ENCODE measurements around the gene CROT.

The CROT gene

DNA sequence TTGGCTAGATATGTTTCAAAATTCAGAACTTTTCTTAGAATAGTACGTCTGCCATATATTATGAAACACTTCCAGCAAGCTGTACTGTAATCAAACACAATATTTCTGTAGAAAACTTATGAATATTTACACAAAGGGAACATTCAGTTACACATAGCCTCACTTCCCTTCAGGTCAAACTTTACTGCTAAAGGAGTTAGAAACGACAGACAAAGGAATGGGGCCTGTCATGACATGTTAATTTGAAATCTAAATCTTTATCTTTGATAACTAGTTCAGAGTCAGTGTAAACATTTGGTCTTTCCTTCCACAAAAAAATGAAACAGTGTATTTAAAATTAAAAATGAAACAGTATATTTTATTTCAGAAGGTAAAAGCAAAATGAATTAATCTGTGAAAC, 1.0 kb upstream of the CROT start:
- no peak for DNase-seq

DNA sequence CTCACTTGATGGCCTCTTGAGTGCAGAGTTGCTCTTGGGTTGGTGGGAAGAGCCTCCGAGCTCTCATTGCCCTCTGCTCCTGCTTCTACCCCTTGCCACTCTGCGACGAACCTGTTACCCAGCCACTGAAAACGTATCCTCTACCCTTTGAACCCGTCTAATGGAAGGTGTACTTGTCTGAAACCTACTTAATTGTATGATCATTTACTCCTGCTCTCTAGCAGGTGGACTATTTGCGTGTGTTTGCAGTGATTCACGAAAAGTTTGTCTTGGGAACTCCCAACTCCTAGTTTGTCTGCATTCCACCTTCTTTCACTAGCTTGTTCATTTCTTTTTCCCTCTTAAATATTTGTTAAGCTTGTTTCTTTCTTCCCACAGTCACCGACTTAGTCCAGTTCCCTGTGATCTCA, 503 bp downstream of the CROT start:
- DNase-seq: no peak

DNA sequence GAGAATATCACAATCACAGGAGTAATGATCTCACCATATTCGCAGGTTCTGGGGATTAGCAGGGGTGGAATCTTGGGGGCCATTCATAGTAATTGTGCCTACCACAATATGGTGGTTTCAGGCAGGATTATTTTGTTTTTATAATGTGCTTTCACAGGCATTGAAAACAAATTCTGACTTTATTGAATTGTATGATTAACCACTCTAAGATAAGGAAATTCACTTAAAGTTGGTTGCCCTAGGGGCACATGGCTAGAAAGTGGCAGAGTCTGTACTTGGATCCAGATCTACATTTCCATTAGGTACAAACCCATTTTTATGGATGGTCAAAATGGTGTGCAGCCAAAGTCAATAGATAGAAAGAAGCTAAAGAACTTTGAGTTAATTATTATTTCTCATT, 1.7 kb downstream of the CROT start:
- DNase-seq: no peak

DNA sequence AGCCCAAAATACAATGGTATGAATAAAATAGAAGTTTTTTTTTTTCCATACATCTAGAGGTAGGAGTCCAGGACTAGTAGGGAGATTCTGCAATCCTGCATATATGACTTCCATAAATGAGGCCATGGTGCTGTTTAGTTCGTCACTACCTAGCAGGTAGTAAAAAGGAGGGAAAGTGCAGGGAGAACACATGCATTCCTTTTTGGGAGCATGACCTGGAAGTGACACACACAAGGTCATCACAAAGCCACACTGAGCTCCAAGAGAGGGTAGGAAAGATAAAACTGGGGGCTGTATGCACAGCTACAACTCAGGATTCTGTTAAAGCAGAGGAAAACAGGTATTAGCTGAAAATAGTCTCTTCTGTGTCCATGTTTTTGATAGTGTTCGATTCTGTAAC, 2.2 kb downstream of the CROT start:
- DNase-seq: no peak

DNA sequence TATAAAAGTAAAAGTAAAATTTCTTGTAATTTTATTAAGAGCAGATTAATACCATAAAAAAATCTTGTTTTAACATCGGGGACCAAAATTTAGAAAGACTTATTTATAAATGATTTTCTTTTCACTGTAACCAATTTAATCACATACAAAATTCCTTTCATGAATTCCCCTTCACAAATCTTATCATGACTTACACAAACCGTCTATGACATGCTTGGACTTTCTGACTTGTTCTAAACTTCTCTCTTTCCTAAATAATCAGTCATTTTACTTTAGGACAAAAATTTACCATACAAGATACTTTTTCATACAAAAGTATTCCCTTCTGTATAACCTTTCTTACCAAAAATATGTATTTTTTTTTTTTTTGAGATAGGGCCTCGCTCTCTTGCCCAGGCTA, 9.3 kb downstream of the CROT start:
- DNase-seq: no peak

DNA sequence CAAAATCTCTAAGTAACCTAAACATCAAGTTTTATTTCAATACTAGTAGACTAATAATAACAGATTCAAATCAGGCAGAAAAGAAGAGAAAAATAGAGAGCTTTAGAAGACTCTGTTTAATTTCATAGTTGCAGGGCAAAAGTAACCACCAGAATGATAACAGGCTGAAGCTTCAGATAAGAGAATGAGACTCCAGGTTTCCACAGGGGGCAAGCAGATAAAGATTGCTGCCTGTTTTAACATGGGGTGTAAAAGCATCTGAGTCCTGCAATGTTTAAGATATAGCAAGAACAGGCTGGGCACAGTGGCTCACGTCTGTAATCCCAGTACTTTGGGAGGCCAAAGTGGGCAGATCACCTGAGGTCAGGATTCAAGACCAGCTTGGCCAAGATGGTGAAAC, 11.0 kb downstream of the CROT start:
- DNase-seq: no peak

- DNase-seq: no peak
These were observed 13.9 kb downstream of the CROT start for GRCh38 chr7:87359366-87359765.

DNA sequence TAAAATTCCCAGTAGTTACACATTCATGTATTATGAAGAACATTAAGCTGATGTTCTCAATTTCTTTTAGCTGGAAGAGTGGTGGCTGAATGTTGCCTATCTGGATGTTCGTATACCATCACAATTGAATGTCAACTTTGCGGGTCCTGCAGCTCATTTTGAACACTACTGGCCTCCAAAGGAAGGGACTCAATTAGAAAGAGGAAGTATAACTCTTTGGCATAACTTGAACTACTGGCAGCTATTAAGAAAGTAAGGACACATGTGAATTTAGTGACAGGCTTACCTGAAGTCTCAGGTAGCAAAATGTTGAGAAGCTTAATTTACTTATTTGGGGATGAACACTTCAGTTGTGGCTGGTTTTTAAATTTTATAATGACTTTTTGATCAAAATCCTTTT, 15.9 kb downstream of the CROT start:
- DNase-seq: no peak

DNA sequence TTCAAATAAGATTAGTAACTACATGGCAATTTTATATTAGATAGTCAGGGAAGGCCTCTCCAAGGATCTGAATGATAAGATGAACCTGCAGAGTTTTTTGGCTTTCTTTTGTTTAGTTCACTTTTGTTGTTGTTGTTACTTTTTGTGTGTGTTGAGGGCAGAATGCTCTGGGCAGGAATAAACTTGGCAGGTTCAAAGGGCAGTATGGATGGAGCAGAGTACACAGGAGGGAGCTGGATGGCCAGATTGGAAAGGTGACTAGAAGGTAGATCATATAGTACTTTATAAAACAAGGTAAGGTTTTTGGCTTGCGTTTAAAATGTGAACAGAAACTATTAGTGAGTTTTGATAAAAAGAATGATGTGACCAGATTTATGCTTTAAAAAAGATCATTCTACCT, 17.9 kb downstream of the CROT start:
- DNase-seq: no peak

DNA sequence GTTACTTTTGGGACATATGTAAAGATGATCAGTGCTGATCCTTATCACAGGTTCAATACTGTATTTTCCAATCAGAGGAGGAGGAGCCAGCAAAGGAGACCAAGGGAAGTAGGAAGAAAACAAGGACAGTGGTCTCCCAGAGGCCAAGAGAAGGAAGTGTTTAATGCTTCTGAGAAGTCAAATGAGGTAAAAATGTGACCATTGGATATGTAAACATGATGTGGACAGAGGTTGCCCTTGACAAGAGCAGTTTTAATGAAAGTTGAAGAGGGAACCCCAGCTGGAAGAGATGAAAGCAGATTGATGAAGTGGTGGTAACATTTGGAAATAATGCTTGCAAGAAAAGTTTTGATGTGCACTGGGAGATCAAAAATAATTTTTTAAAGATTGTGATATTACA, 18.8 kb downstream of the CROT start:
- no peak for DNase-seq

DNA sequence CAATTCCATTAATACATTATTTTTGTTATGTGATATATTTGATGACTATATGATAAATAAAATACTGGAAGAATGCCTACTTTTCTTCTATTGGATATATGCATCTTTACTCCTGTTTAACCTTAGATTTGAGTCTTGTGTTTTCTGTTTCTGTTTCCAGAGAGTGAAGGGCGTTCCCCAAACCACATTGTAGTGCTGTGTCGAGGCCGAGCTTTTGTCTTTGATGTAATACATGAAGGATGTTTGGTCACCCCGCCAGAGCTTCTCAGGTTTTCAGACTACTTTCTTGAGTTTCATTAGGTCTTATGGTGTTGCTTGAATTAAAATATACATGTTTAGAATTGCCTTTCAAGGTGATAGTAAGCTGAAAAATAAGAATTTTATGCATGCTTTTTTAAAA, 23.8 kb downstream of the CROT start:
- peak; percentile 2 for DNase-seq

DNA sequence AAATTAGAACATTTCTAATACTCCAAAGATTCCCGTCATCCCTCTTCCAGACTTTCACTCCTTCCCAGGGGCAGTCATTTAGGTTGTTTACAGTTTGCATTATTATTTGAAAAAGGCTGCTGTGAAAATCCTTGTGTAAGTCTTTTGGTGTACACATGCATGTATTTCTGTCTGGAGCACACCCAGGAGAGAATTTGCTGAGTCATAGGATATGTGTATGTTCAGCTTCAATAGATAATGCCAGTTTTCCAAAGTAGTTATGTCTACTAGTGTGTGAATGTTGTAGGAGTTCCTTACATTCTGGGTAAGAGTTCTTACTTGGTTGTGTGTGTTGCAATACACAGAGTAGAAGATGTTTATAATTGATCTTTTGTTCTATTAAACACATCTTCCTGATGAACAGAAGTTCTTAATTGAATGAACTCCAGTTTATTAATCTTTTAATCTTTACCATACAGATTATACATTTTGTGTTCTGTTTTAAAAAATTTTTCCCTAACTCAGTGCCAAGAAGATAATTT, 25.3 kb downstream of the CROT start:
- DNase-seq: no peak

GRCh38 chr7:87375662-87376435, 30.4 kb downstream of the CROT start:
- DNase-seq: no peak

DNA sequence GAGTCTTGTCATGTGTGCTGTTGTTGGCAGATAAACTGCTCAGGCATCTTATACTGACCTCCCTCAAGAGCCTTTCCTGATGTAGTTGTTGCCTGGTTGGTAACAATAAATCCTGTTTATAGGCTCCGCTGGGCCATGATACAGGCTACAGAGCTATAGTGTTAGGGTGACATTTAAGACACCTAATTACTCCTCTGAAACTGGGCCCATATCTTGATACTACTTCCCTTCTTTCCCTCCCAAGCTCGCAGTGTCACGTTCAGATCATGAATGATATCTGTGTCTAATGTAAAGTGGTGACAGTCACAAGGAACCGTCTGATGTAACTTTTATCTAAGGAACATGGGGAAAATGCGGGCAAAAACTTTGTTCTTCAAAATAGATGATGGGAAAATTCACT, 35.4 kb downstream of the CROT start:
- no peak for DNase-seq

DNA sequence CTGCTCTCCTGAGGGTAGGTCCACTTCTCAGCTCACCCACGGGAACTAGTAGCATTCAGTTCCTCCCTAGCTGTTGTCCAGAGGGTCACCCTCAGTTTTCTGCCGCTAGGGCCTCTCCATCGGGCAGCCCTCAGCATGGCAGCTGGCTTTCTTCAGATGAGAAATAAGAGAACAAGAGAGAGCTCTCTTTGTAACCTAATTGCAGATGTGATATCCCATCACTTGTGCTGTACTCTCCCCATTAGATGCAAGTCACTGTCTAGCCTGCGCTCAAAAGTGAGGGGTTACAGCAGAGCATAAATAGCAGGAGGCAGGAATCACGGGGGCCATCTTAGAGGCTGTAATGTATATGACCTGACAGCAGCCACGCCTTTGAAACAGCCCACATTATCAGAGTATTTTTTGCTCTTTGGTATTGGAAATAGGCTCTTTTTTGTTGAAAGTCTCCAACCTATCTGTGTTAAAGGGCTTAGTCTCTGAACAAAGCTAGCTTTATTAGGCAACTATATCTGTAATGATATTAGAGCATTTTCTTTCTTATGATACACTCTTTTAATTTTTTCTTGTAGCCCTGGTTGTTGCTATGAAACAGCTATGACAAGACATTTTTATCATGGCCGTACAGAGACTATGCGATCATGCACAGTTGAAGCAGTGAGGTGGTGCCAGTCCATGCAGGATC, 45.7 kb downstream of the CROT start:
- DNase-seq: no peak

GRCh38 chr7:87395442-87396020, 50.1 kb downstream of the CROT start:
- DNase-seq: no peak

GRCh38 chr7:87398446-87398845, 53.0 kb downstream of the CROT start:
- no peak for DNase-seq

- no peak for DNase-seq
These were observed 59.2 kb downstream of the CROT start for GRCh38 chr7:87404674-87405073.

GRCh38 chr7:87411186-87411585, 65.7 kb downstream of the CROT start:
- no peak for DNase-seq

GRCh38 chr7:87413029-87413428, 67.6 kb downstream of the CROT start:
- DNase-seq: no peak

DNA sequence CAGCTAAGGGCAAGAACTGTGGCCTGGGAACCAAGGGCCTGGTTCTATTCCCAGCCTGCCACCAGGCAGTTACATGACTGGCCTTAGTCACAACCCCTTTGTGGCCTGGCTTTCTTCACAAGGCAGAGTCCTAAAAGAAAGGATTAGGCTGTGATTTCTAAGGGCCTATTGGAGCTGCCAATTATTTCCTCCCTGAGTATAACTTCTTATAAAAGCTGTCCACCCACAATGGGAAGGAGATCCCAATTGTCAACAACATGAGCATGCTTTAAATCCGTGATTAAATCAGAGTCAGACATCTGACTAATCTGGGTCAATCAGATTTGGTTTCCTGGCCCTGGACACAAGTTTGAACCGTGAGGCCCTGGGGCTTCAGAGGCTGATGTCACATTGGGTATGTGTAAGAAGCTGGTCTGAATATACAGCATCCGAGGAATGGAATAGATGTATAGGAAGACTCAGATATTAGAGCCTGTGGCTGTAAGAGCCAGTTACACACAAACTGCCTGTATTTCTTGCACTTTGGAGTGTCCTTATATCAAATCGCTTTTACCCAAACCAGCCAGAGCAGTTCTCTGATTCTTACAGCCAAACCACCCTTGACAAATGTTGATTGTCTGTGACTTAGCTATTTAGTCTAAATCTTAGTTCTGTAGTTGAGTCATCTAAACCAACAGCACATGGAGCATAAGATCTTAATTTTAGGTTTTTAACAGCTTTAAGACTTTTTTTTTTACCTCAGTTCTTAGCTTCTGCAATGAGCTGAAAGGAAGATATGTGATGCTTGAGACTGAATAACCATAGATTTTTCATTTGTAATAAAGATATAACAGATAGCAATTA, 68.7 kb downstream of the CROT start:
- DNase-seq: no peak

- DNase-seq: no peak
These were observed 69.3 kb downstream of the CROT start for GRCh38 chr7:87414794-87415188.

Data from stimulated activated naive CD4-positive, alpha-beta T cell treated with Interleukin-2 at 50 U/mL for 16 hours (primary cell).